ENCODE measurements around the gene SPTLC1. TPM values are rescaled to one million over a fixed set of nuclear protein-coding genes. Genes with fewer than 3 reads are reported as not detected.

The SPTLC1 gene
- total RNA-seq, 1 donor from 2014 or later: 100 TPM

- DNase-seq: no peak
These were observed 37.3 kb downstream of the SPTLC1 start for GRCh38 chr9:92077888-92078287.

GRCh38 chr9:92071634-92072033 lies 43.6 kb downstream of the SPTLC1 start:
- no peak for DNase-seq

- DNase-seq: no peak
These were observed 49.0 kb downstream of the SPTLC1 start for GRCh38 chr9:92066168-92066567.

- DNase-seq: no peak
These were observed 50.5 kb downstream of the SPTLC1 start for GRCh38 chr9:92064711-92065110.

- DNase-seq: no peak
These were observed 54.0 kb downstream of the SPTLC1 start for GRCh38 chr9:92061184-92061583.

- DNase-seq: no peak
These were observed 55.6 kb downstream of the SPTLC1 start for GRCh38 chr9:92059661-92060060.

- DNase-seq: no peak
These were observed 56.3 kb downstream of the SPTLC1 start for GRCh38 chr9:92058723-92059444.

GRCh38 chr9:92058026-92058425 lies 57.2 kb downstream of the SPTLC1 start:
- no peak for DNase-seq

GRCh38 chr9:92057226-92057625 lies 58.0 kb downstream of the SPTLC1 start:
- DNase-seq: no peak

- DNase-seq: no peak
These were observed 59.6 kb downstream of the SPTLC1 start for GRCh38 chr9:92055624-92056023.

- DNase-seq: peak; percentile 12
These were observed 66.1 kb downstream of the SPTLC1 start for GRCh38 chr9:92048924-92049625.

GRCh38 chr9:92047500-92047899 lies 67.7 kb downstream of the SPTLC1 start:
- DNase-seq: no peak

GRCh38 chr9:92046676-92047075 lies 68.5 kb downstream of the SPTLC1 start:
- DNase-seq: no peak

GRCh38 chr9:92044936-92045335 lies 70.3 kb downstream of the SPTLC1 start:
- no peak for DNase-seq

GRCh38 chr9:92043002-92043401 lies 72.2 kb downstream of the SPTLC1 start:
- DNase-seq: no peak

GRCh38 chr9:92042260-92042659 lies 73.0 kb downstream of the SPTLC1 start:
- DNase-seq: no peak

GRCh38 chr9:92036756-92037155 lies 78.5 kb downstream of the SPTLC1 start:
- DNase-seq: no peak

- no peak for DNase-seq
These were observed 78.8 kb downstream of the SPTLC1 start for GRCh38 chr9:92036411-92036746.

- DNase-seq: peak; percentile 90
These were observed 79.4 kb downstream of the SPTLC1 start for GRCh38 chr9:92035687-92036410.

- no peak for DNase-seq
These were observed 80.1 kb downstream of the SPTLC1 start for GRCh38 chr9:92035146-92035545.

- no peak for DNase-seq
These were observed 81.2 kb downstream of the SPTLC1 start for GRCh38 chr9:92033991-92034390.

GRCh38 chr9:92033307-92033706 lies 81.9 kb downstream of the SPTLC1 start:
- no peak for DNase-seq

- DNase-seq: no peak
These were observed 82.3 kb downstream of the SPTLC1 start for GRCh38 chr9:92032891-92033290.

All from skin of body (tissue), 2 donors.